T47D (cell line): ENCODE measurements around the gene SEMA5A.

ENCODE experiments used
- DNase-seq, 2 experiments: peaks; one replicate each; pipeline versions ENCODE4 v3.0.0 to v3.0.0-alpha.2; 2011 to 2012; ENCODE audit warnings: low read depth in 1 of 2, low spot score in 1 of 2
- JUND ChIP-seq: IDR thresholded peaks from 2 replicates; pipeline ENCODE4 v1.6.1; 2012; ENCODE audit warnings: low read depth
- in situ Hi-C: cut with HindIII; loops from 2 replicates; pipeline ENCODE4 v1.10.0; 2016; ENCODE audit warnings: low sequenced_read_pairs, low pct_unique_long_range_greater_than_20kb

The SEMA5A gene

GRCh38 chr5:9207817-9208418 lies 338.0 kb downstream of the SEMA5A start:
- DNase-seq = peak; percentile 25 to 68
- in situ Hi-C loops = no loop called here
- TF ChIP-seq JUND = no peak

- in situ Hi-C loops = no loop called here
- no peak for TF ChIP-seq JUND
- DNase-seq = no peak
Observed at GRCh38 chr5:9202636-9203035, 343.2 kb downstream of the SEMA5A start.

- in situ Hi-C loops = no loop called here
- DNase-seq = no peak
- no peak for TF ChIP-seq JUND
Observed at GRCh38 chr5:9201761-9202160, 344.1 kb downstream of the SEMA5A start.

DNA sequence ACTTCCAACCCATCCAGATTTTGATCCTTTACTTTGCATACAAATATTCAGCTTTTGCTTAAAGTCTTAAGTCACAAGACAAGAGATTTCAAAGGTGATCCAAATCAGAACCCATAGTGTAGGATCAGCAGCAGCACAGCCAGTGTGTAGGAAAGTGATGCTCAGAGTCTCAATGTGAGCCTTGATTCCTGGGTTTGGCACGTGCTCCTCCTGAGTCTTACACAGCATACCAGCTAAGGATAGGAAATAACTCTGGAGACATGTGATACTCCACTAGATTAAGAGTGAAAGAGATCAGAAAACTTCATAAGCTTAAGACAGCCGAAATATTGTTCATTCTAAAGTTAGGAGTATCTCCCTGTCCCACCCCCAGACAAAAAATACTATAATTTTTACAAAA lies 344.9 kb downstream of the SEMA5A start:
- DNase-seq = no peak
- in situ Hi-C loops = no loop called here
- no peak for TF ChIP-seq JUND

DNA sequence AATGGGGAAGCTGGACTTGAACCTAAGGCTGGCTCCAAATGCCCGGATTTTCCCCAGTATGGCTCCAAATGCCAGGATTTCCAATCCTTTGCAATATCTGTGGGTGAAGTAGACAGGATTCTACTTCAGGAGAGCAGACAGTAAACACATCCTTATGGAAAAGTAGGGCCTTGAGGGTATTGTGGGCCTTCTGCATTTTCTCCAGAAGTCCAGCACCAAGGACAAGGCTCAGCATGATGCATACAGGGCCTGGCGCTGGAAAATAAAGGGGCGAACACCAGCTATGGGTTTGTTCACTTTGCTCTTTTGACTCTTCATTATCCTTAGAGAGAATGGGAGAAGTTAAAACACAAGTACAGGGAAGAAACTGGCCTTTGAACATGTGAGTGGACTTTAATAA lies 347.5 kb downstream of the SEMA5A start:
- no peak for DNase-seq
- in situ Hi-C loops = no loop called here
- no peak for TF ChIP-seq JUND

DNA sequence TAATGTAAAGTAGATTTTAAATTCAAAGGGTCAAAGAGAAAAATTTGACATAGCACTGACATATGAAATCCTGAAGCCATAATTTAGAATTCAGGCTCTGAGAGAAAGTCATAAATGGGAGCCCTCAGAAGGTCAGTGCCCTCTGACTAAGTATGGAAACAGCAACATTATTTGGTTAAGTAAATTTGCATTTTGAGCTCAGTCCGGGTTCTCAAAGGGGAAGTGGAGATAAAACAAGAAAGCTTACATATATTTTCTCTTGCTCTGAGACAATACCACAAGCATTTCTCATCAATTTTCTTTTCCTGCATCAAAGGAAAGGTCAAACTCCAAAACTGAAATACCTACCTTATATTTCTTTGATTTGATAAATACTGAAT lies 348.0 kb downstream of the SEMA5A start:
- no peak for TF ChIP-seq JUND
- in situ Hi-C loops = no loop called here
- no peak for DNase-seq

DNA sequence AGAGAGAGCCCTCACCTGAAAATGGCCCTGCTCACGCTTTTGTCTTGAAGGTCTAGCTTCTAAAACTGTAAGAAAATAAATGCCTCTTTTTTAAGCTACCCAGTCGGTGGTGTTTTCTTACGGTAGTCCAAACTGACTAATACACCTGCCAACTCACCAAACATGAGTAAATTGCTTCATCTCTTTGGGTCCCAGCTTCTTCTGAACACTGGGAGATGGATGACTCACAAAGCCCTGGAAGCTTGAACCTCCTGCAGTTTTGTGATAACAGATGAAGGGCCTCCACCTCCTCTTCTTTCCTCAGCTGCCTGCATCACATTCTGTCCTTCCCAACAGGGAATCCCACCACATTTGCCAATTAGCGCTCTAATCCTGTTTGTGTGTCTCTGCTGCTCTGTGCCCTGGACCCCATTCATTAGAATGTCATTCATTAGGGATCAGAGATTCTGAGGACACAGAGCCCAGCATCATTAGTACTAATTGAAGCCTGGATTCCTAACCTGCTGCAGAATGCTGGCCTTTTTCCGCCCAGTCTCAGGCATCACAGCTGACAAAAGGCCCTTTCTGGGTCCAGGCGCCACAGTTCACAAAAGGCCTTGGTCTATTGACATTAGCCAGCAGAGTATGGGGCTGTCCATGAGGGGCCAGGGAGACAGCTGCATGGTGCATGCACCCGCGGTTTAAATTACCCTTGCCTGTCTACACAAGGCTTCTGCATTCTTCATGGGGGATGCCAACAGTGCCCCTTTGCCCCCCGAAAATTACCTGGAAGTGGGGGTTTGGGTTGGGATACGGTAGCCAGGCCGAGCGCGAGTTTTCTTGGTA lies 349.3 kb downstream of the SEMA5A start:
- in situ Hi-C loops = no loop called here
- TF ChIP-seq JUND = no peak
- no peak for DNase-seq

GRCh38 chr5:9194509-9194908 lies 351.4 kb downstream of the SEMA5A start:
- no peak for DNase-seq
- in situ Hi-C loops = no loop called here
- no peak for TF ChIP-seq JUND

DNA sequence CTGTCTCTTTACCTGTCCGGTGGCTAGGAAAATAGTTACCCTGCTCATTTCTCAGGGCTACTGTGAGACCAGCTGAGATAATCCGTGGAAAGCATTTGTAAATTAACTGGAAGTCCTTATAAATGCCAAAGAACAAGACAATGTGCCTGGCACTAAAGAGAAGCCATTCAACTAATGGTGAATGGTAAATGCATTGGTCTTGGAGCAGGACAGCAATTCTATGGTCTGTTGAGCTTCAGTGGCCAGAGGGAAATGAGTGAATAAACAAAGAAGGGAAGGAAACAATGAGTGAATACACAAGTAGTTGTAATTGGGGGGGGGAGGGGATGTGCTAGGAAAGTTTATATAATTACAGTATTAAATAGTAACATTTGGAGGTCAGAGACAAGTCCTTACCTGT lies 353.6 kb downstream of the SEMA5A start:
- no peak for TF ChIP-seq JUND
- in situ Hi-C loops = no loop called here
- DNase-seq = no peak

DNA sequence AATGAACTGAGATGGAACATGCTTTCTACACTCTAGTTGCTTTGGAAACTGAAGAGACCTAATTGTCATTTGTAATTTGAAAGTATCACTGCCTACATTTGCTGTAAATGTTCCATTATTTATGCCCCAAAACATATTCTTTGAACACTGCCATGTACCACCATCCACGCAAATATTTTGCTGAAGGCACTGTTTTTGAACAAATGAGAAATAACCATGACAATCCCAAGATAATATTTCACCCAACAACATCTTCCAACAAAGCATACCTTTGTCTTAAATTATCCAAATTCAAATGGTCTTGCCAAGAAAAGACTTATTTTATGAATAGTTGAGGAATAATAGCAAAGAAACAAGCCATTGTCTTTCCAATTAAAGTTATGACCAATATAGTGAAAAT lies 356.2 kb downstream of the SEMA5A start:
- in situ Hi-C loops = no loop called here
- no peak for DNase-seq
- no peak for TF ChIP-seq JUND

DNA sequence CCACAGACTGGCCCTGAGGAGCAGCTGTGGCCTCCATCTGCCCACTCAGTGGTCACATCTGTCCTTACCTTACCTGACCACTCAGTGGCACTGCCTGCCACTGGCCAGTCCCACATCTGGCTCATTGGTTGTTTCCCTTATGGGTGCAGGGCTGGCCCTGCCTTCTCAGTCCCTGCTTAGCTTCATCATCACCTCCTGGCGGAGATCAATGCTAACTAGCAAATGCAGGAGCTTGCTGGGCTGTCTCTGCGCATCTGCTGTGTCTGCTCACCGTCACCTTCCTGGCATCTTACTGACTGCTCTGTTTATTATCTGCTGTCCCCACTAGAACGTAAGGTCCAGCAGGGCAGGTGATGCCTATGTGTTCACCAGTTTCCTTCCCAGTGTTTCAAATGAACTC lies 356.9 kb downstream of the SEMA5A start:
- no peak for TF ChIP-seq JUND
- DNase-seq = no peak
- in situ Hi-C loops = no loop called here

GRCh38 chr5:9188131-9188530 lies 357.7 kb downstream of the SEMA5A start:
- no peak for TF ChIP-seq JUND
- in situ Hi-C loops = no loop called here
- no peak for DNase-seq

GRCh38 chr5:9187614-9188013 lies 358.3 kb downstream of the SEMA5A start:
- DNase-seq = no peak
- TF ChIP-seq JUND = no peak
- in situ Hi-C loops = no loop called here

DNA sequence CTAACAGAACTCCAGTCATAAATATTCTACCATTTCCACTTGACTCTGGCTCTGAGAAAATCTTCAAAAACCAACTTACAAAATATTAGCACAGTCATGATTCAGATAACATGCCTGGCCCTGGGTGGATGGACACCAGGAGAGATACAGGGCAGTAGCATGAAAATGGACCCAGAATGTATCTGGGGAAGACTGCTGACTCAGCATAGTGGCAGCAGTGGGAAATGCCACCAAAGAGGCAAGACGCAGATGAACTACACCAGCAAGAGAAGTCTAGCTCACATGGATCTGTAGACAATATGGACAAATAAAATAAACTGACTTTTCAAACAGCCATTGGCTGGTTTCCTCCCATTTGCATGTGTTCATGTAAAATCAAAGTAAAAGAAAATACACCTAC lies 359.8 kb downstream of the SEMA5A start:
- in situ Hi-C loops = no loop called here
- no peak for TF ChIP-seq JUND
- DNase-seq = no peak
